DOHH2 (cell line): Measurements from ENCODE around the gene COX10.

Experiments used
- H3F3A ChIP-seq: fragments of 200-600 bp; sonication (generic), shearing (Covaris generic); 2 replicates; pipeline ENCODE4 v1.6.0; 2016; ENCODE audit warnings: antibody characterized with exemption, mild to moderate bottlenecking; ENCODE audit not compliant: control insufficient read depth, insufficient read depth
- H3K27ac ChIP-seq: fragments of 200-600 bp; sonication (generic); 2 replicates; pipeline ENCODE4 v1.5.1; 2014; ENCODE audit warnings: low read depth, mild to moderate bottlenecking, low read length, moderate library complexity
- H3K27me3 ChIP-seq: fragments of 200-600 bp; sonication (generic); 2 replicates; pipeline ENCODE4 v1.6.1; 2014; ENCODE audit warnings: mild to moderate bottlenecking, low read length, mixed read lengths; ENCODE audit not compliant: control insufficient read depth
- H3K36me3 ChIP-seq: fragments of 200-600 bp; sonication (generic); 2 replicates; pipeline ENCODE4 v1.6.1; 2014; ENCODE audit warnings: mild to moderate bottlenecking, low read length, moderate library complexity, mixed read lengths; ENCODE audit not compliant: control insufficient read depth
- H3K4me1 ChIP-seq: fragments of 200-600 bp; sonication (generic); 2 replicates; pipeline ENCODE4 v1.6.1; 2014; ENCODE audit warnings: mild to moderate bottlenecking, low read length, mixed read lengths; ENCODE audit not compliant: control insufficient read depth
- H3K4me2 ChIP-seq: fragments of 200-600 bp; sonication (generic); 2 replicates; pipeline ENCODE4 v1.6.0; 2014; ENCODE audit warnings: mild to moderate bottlenecking, low read length, moderate library complexity
- H3K4me3 ChIP-seq: fragments of 200-600 bp; sonication (generic); 2 replicates; pipeline ENCODE4 v1.5.1; 2014; ENCODE audit warnings: mild to moderate bottlenecking, low read length, mixed read lengths
- H3K79me2 ChIP-seq: fragments of 200-600 bp; sonication (generic); 2 replicates; pipeline ENCODE4 v1.6.1; 2014; ENCODE audit warnings: mild to moderate bottlenecking, low read length, mixed read lengths; ENCODE audit not compliant: control insufficient read depth
- H3K9me2 ChIP-seq: fragments of 200-600 bp; sonication (generic); replicated peaks from 2 replicates; pipeline ENCODE4 v1.6.1; 2014; ENCODE audit warnings: mild to moderate bottlenecking, low read length, mixed read lengths; ENCODE audit not compliant: control insufficient read depth
- H3K9me3 ChIP-seq: fragments of 200-600 bp; sonication (generic); 2 replicates; pipeline ENCODE4 v1.6.1; 2014; ENCODE audit warnings: antibody characterized with exemption, low read length, mixed read lengths; ENCODE audit not compliant: control insufficient read depth, insufficient read depth
- H4K20me1 ChIP-seq: fragments of 200-600 bp; sonication (generic); 2 replicates; pipeline ENCODE4 v1.6.0; 2014; ENCODE audit warnings: low read depth, mild to moderate bottlenecking, antibody characterized with exemption, low read length, moderate library complexity; ENCODE audit not compliant: control insufficient read depth, insufficient read depth
- CTCF ChIP-seq: fragments of 200-600 bp; sonication (generic); IDR thresholded peaks from one replicate; pipeline ENCODE4 v1.5.1; 2014; ENCODE audit warnings: antibody characterized with exemption, mild to moderate bottlenecking, low read depth, low read length; ENCODE audit not compliant: poor library complexity, severe bottlenecking
- EZH2phosphoT487 ChIP-seq: fragments of 200-600 bp; sonication (generic); IDR thresholded peaks from 2 replicates; pipeline ENCODE4 v1.6.1; 2017; ENCODE audit warnings: borderline replicate concordance, mild to moderate bottlenecking, antibody characterized with exemption, low read length, moderate library complexity, mixed read lengths

COX10 gene

GRCh38 chr17:14196377-14196997, 127.2 kb downstream of the COX10 start:
- Histone ChIP-seq H3K4me1 (peaks cover 35% of the 10 kb centered on the region), H3K27ac (no peak overlapping the region), H3F3A (no peaks in the 10 kb centered on the region), H3K4me2 (peak overlapping the region; percentile 22; the same call in 1 of the 2 replicates), H3K79me2 (no peaks in the 10 kb centered on the region), H3K27me3 (no peaks in the 10 kb centered on the region), H3K4me3 (no peak overlapping the region), H3K9me2 (no peaks in the 10 kb centered on the region), H3K36me3 (peaks cover 9% of the 10 kb centered on the region), H3K9me3 (no peaks in the 10 kb centered on the region), H4K20me1 (peaks cover 7% of the 10 kb centered on the region; the same call in 1 of the 2 replicates)
- peak; percentile 52 for TF ChIP-seq CTCF
- no peak for TF ChIP-seq EZH2phosphoT487

- no peaks in the 10 kb centered on the region for H3K27me3 ChIP-seq
- TF ChIP-seq CTCF (no peak), EZH2phosphoT487 (no peak)
- peaks cover 30% of the 10 kb centered on the region for H3K4me1 ChIP-seq
- no peaks in the 10 kb centered on the region for H3F3A ChIP-seq
- H3K27ac ChIP-seq = no peak overlapping the region
- peaks cover 9% of the 10 kb centered on the region for H3K36me3 ChIP-seq
- no peak overlapping the region for H3K4me2 ChIP-seq
- no peak overlapping the region for H3K4me3 ChIP-seq
- peaks cover 7% of the 10 kb centered on the region; the same call in 1 of the 2 replicates for H4K20me1 ChIP-seq
- H3K79me2 ChIP-seq = no peaks in the 10 kb centered on the region
- H3K9me2 ChIP-seq = no peaks in the 10 kb centered on the region
- no peaks in the 10 kb centered on the region for H3K9me3 ChIP-seq
Measured at GRCh38 chr17:14197057-14197456, 127.8 kb downstream of the COX10 start.

- H3K9me3 ChIP-seq = no peaks in the 10 kb centered on the region
- peaks cover 9% of the 10 kb centered on the region for H3K36me3 ChIP-seq
- H3F3A ChIP-seq = no peaks in the 10 kb centered on the region
- no peak for TF ChIP-seq CTCF
- no peak for TF ChIP-seq EZH2phosphoT487
- H3K4me2 ChIP-seq = no peak overlapping the region
- H3K4me3 ChIP-seq = no peak overlapping the region
- no peaks in the 10 kb centered on the region for H3K79me2 ChIP-seq
- H3K9me2 ChIP-seq = no peaks in the 10 kb centered on the region
- H3K27ac ChIP-seq = no peak overlapping the region
- peaks cover 10% of the 10 kb centered on the region; the same call in 1 of the 2 replicates for H4K20me1 ChIP-seq
- no peaks in the 10 kb centered on the region for H3K27me3 ChIP-seq
- H3K4me1 ChIP-seq = peaks cover 24% of the 10 kb centered on the region
Measured at GRCh38 chr17:14197586-14197985, 128.3 kb downstream of the COX10 start.
